Prostate gland (tissue), 2 donors: ENCODE data around the gene ATXN10.

ENCODE experiments used
- POLR2A ChIP-seq: fragments of 450-650 bp; IDR thresholded peaks from one replicate; pipeline ENCODE4 v1.6.1; 2016; ENCODE audit warnings: antibody characterized with exemption, mild to moderate bottlenecking
- POLR2AphosphoS5 ChIP-seq: sonication (generic); formaldehyde crosslinking; IDR thresholded peaks from one replicate; pipeline ENCODE4 v1.6.1; 2017; ENCODE audit warnings: antibody characterized with exemption
- TF ChIP-seq, protein P1 (sequence below), 4 experiments: fragments of 200-600 bp in 2 of 4; fragments of 450-650 bp in 2 of 4; sonication (generic) in 2 of 4; IDR thresholded peaks; 1 replicate in 3 of 4; 2 replicates in 1 of 4; pipeline ENCODE4 v1.5.1; 2016 to 2019; ENCODE audit warnings: antibody characterized with exemption in 4 of 4, mild to moderate bottlenecking in 2 of 4, moderate library complexity in 2 of 4

- TF ChIP-seq, protein P1, sequence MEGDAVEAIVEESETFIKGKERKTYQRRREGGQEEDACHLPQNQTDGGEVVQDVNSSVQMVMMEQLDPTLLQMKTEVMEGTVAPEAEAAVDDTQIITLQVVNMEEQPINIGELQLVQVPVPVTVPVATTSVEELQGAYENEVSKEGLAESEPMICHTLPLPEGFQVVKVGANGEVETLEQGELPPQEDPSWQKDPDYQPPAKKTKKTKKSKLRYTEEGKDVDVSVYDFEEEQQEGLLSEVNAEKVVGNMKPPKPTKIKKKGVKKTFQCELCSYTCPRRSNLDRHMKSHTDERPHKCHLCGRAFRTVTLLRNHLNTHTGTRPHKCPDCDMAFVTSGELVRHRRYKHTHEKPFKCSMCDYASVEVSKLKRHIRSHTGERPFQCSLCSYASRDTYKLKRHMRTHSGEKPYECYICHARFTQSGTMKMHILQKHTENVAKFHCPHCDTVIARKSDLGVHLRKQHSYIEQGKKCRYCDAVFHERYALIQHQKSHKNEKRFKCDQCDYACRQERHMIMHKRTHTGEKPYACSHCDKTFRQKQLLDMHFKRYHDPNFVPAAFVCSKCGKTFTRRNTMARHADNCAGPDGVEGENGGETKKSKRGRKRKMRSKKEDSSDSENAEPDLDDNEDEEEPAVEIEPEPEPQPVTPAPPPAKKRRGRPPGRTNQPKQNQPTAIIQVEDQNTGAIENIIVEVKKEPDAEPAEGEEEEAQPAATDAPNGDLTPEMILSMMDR (IDR thresholded peaks at IDR 0.05): no peak
- TF ChIP-seq POLR2AphosphoS5: no peak
- no peak for TF ChIP-seq POLR2A
Measured at GRCh38 chr22:45807156-45807915, 135.7 kb downstream of the ATXN10 start.
